ENCODE measurements around the gene PTK7. TPM values are rescaled to one million over a fixed set of nuclear protein-coding genes. Genes with fewer than 3 reads are reported as not detected.

Gene PTK7
- total RNA-seq, 1 experiment from 2014 or later: 66.0 TPM

- Mint-ChIP-seq H3K27me3 (ENCODE audit: unreplicated experiment) (no peaks in the 10 kb centered on the region), H3K4me3 (ENCODE audit: low read depth, unreplicated experiment) (peak overlapping the region; percentile 64), H3K27ac (ENCODE audit: unreplicated experiment) (peak overlapping the region; percentile 59), H3K4me1 (ENCODE audit: low read depth, unreplicated experiment) (peaks cover 58% of the 10 kb centered on the region), H3K36me3 (ENCODE audit: insufficient read depth, unreplicated experiment) (no peaks in the 10 kb centered on the region), H3K9me3 (ENCODE audit: low read depth, unreplicated experiment) (no peaks in the 10 kb centered on the region)
- CTCF ChIA-PET: interaction anchor here (0.6 to 0.9 kb wide), 2 partner anchors 10 to 36 kb away, joined by 3 read pairs; no protein-coding TSS in a partner anchor
- intact Hi-C loops (cut with micrococcal nuclease; ENCODE audit: unreplicated experiment): no loop called here
- no TSS peak for BruUV-seq (replicated peaks)
- TF ChIP-seq CTCF (IDR thresholded peaks at IDR 0.05; ENCODE audit: unreplicated experiment): no peak
- peak; percentile 37 for DNase-seq
These were observed 17.5 kb downstream of the PTK7 start for GRCh38 chr6:43093436-43094289.

GRCh38 chr6:43095939-43096338 is 19.8 kb downstream of the PTK7 start:
- TF ChIP-seq CTCF (IDR thresholded peaks at IDR 0.05; ENCODE audit: unreplicated experiment): no peak

GRCh38 chr6:43096451-43097097 is 20.5 kb downstream of the PTK7 start:
- TF ChIP-seq CTCF (IDR thresholded peaks at IDR 0.05; ENCODE audit: unreplicated experiment): no peak
- no TSS peak for BruUV-seq (replicated peaks)
- intact Hi-C loops (cut with micrococcal nuclease; ENCODE audit: unreplicated experiment): no loop called here
- H3K36me3 Mint-ChIP-seq (ENCODE audit: insufficient read depth, unreplicated experiment): no peaks in the 10 kb centered on the region
- CTCF ChIA-PET: interaction anchor here (0.7 to 2.0 kb wide), 7 partner anchors 13 to 796 kb away, joined by 3 to 9 read pairs (median 5); partner anchors contain the start of genes KLC4, KLHDC3, MEA1 and MRPL2
- H3K27ac Mint-ChIP-seq (ENCODE audit: unreplicated experiment): peak overlapping the region; percentile 68
- peak overlapping the region; percentile 59 for H3K4me3 Mint-ChIP-seq (ENCODE audit: low read depth, unreplicated experiment)
- DNase-seq: peak; percentile 82
- H3K27me3 Mint-ChIP-seq (ENCODE audit: unreplicated experiment): no peaks in the 10 kb centered on the region
- H3K9me3 Mint-ChIP-seq (ENCODE audit: low read depth, unreplicated experiment): no peaks in the 10 kb centered on the region
- peaks cover 49% of the 10 kb centered on the region for H3K4me1 Mint-ChIP-seq (ENCODE audit: low read depth, unreplicated experiment)

More at GRCh38 chr6:43095939-43096338, 19.8 kb downstream of the PTK7 start:
- intact Hi-C loops (cut with micrococcal nuclease; ENCODE audit: unreplicated experiment): no loop called here
- no TSS peak for BruUV-seq (replicated peaks)
- Mint-ChIP-seq H3K27me3 (ENCODE audit: unreplicated experiment) (no peaks in the 10 kb centered on the region), H3K4me1 (ENCODE audit: low read depth, unreplicated experiment) (peaks cover 49% of the 10 kb centered on the region), H3K36me3 (ENCODE audit: insufficient read depth, unreplicated experiment) (no peaks in the 10 kb centered on the region), H3K27ac (ENCODE audit: unreplicated experiment) (peak overlapping the region; percentile 68), H3K9me3 (ENCODE audit: low read depth, unreplicated experiment) (no peaks in the 10 kb centered on the region), H3K4me3 (ENCODE audit: low read depth, unreplicated experiment) (peak overlapping the region; percentile 59)
- CTCF ChIA-PET: interaction anchor here (0.5 to 2.0 kb wide), 8 partner anchors 14 to 796 kb away, joined by 3 to 9 read pairs (median 4); partner anchors contain the start of genes KLC4, KLHDC3, MEA1 and MRPL2
- no peak for DNase-seq

- H3K9me3 Mint-ChIP-seq (ENCODE audit: low read depth, unreplicated experiment): no peaks in the 10 kb centered on the region
- CTCF ChIA-PET: interaction anchor here (1.2 to 2.0 kb wide), 6 partner anchors 13 to 83 kb away, joined by 3 to 9 read pairs (median 4); partner anchors contain the start of genes KLC4, KLHDC3, MEA1 and MRPL2
- H3K4me3 Mint-ChIP-seq (ENCODE audit: low read depth, unreplicated experiment): peak overlapping the region; percentile 59
These were observed 21.0 kb downstream of the PTK7 start for GRCh38 chr6:43097098-43097489.

More at GRCh38 chr6:43097098-43097489, 21.0 kb downstream of the PTK7 start:
- no TSS peak for BruUV-seq (replicated peaks)
- intact Hi-C loops (cut with micrococcal nuclease; ENCODE audit: unreplicated experiment): no loop called here
- H3K36me3 Mint-ChIP-seq (ENCODE audit: insufficient read depth, unreplicated experiment): no peaks in the 10 kb centered on the region
- peak; percentile 11 for TF ChIP-seq CTCF (IDR thresholded peaks at IDR 0.05; ENCODE audit: unreplicated experiment)
- peaks cover 49% of the 10 kb centered on the region for H3K4me1 Mint-ChIP-seq (ENCODE audit: low read depth, unreplicated experiment)
- H3K27ac Mint-ChIP-seq (ENCODE audit: unreplicated experiment): peak overlapping the region; percentile 68
- DNase-seq: no peak
- no peaks in the 10 kb centered on the region for H3K27me3 Mint-ChIP-seq (ENCODE audit: unreplicated experiment)

Data from Calu3 (cell line).